Cardiac fibroblast (primary cell): ENCODE measurements around the gene TM9SF4.
A peak's percentile ranks its signal among the peaks of the same experiment; 100 is the strongest.

Experiments
- DNase-seq, 2 donors: peaks; one replicate each; pipeline versions ENCODE4 v3.0.0 to v3.0.0-alpha.2; 2010; ENCODE audit warnings: low read depth in 2 of 2
- H3K4me3 ChIP-seq, 2 donors: replicated peaks in 1 of 2; 1 replicate in 1 of 2; 2 replicates in 1 of 2; pipeline ENCODE4 v1.5.1; 2011; ENCODE audit warnings: low read depth in 2 of 2, low read length in 2 of 2, mild to moderate bottlenecking in 2 of 2, moderate library complexity in 1 of 2
- TF ChIP-seq, protein P1 (sequence below): IDR thresholded peaks from one replicate; pipeline ENCODE4 v1.5.1; 2011; ENCODE audit warnings: low read depth, mild to moderate bottlenecking, low read length, inconsistent platforms

TM9SF4 gene

DNA sequence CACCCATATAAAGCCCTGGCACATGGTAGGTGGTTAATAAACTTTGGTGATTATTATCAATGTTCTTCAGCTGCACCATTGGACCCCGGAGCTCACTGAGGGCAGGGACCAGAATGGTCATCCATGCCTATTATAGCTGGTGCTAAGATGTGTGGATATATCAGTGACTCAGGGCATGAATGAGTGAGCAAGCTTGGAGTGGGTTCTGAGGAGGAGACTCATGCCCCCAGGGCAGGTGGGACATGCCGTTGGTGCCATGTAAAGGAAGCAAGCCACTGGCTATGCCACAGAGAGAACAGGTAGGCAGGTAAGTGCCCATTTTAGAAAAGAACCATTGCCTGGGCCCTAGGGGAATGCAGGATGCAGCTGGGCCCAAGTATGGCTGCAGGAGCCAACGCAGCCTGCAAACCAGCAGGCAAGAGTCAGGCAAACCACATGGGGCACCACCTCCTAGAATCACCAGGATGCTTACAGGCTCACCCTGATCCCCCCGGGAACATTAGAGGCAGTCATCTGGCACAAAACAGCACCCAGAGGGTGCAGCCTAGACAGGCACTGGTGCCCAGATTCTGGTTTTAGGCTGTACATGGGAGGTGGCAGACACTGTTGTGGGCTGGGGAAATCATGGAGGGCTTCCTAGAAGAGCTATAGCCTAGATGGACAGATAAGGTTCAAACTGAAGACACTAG lies 74.6 kb downstream of the TM9SF4 start:
- TF ChIP-seq, protein P1, sequence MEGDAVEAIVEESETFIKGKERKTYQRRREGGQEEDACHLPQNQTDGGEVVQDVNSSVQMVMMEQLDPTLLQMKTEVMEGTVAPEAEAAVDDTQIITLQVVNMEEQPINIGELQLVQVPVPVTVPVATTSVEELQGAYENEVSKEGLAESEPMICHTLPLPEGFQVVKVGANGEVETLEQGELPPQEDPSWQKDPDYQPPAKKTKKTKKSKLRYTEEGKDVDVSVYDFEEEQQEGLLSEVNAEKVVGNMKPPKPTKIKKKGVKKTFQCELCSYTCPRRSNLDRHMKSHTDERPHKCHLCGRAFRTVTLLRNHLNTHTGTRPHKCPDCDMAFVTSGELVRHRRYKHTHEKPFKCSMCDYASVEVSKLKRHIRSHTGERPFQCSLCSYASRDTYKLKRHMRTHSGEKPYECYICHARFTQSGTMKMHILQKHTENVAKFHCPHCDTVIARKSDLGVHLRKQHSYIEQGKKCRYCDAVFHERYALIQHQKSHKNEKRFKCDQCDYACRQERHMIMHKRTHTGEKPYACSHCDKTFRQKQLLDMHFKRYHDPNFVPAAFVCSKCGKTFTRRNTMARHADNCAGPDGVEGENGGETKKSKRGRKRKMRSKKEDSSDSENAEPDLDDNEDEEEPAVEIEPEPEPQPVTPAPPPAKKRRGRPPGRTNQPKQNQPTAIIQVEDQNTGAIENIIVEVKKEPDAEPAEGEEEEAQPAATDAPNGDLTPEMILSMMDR: no peak
- H3K4me3 ChIP-seq: no peak overlapping the region
- no peak for DNase-seq

DNA sequence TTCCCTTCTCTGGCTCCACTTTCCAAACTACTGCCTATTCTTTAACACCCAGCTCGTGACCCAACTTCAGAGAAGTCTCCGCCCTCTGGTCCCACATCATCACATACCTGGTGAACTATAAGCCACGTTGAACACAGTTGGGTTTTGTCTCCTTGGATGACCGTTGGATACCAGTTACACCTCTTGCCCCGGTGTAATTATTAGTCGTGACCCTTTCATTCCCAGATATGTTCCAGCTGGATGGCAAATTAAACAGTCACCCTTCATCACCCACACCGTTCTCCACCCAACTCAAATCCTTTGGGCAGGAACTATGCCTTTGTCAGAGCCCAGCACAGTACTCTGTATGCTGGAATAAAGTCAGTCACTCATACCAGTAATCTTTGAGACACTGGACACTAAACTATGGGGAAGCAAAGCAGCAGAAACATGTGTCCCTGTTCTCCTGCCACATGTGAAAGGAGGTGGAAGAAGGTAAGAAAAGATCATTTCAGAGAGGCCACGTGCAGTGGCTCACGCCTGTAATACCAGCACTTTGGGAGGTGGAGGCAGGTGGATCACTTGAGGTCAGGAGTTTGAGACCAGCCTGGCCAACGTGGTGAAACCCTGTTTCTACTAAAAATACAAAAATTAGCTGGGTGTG lies 75.6 kb downstream of the TM9SF4 start:
- DNase-seq: no peak
- TF ChIP-seq, protein P1: no peak
- no peak overlapping the region for H3K4me3 ChIP-seq

DNA sequence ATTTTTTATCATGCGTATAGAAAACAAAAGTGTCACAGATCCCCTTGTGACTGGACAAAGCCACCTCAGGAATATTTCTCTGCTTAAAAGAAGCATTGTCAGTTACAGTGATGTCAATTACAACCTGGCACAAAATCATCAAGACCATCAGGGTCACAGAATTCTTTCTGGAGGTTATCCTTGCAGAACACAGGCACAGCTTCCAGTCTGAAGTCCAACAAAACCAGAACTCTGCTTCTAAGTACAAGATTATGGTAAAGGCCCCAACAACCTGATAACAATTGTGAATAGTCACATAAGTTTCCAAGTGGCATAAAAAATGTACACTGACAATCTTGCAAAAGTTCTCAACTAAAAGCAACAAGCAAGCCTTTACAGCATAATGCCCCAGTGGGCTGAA lies 77.0 kb downstream of the TM9SF4 start:
- TF ChIP-seq, protein P1: no peak
- H3K4me3 ChIP-seq: no peak overlapping the region
- DNase-seq: no peak

DNA sequence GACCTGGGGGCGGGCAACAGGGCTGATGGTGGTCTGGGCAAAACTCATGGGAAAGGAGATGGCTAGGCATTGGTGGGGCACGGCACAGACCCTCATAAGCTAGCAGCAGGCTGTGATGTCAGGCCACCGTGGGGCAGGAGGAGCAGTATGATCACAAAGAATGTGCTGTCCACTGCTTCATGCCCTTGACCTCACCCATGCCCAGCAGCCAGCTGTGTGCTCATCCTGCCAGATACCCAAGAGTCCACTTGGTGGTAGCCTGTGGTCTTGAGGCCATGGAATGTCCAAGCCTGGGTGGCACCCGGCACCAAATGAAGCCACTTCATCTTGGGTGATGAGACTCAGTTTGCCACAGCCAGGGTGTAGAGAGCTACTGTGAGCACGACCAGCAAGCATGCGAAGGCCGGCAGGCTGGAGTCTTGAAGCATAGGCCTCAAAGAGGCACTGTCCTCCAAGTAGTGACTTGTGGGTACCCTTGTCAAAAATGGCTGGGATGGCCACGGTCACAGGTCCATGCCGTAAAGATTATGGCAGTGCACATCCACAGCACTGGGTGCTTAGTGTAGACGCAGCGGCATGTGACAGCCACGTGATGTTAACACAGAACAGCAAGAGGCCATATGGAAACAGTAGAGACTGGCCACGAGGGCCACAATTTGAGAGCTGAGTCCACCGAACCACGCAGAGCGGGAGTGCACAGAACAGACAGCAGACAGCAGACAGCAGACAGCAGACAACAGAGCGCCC lies 79.0 kb downstream of the TM9SF4 start:
- no peak for DNase-seq
- no peak overlapping the region for H3K4me3 ChIP-seq
- TF ChIP-seq, protein P1: no peak

DNA sequence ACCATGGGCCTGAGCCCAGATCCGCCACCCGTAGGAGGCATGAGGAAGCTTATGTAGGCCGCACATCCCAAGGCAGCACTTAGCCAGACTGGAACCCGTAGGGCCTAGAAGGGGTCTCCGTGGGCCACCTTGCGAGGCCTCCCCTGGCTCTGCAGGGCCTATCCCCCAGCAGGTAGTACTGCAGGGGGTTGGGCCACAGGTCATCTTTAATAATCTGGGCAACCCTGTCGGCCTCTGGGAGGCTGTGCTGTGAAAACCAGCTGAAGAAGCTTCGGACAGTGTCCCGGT lies 79.6 kb downstream of the TM9SF4 start:
- no peak for DNase-seq
- TF ChIP-seq, protein P1: no peak
- H3K4me3 ChIP-seq: no peak overlapping the region

DNA sequence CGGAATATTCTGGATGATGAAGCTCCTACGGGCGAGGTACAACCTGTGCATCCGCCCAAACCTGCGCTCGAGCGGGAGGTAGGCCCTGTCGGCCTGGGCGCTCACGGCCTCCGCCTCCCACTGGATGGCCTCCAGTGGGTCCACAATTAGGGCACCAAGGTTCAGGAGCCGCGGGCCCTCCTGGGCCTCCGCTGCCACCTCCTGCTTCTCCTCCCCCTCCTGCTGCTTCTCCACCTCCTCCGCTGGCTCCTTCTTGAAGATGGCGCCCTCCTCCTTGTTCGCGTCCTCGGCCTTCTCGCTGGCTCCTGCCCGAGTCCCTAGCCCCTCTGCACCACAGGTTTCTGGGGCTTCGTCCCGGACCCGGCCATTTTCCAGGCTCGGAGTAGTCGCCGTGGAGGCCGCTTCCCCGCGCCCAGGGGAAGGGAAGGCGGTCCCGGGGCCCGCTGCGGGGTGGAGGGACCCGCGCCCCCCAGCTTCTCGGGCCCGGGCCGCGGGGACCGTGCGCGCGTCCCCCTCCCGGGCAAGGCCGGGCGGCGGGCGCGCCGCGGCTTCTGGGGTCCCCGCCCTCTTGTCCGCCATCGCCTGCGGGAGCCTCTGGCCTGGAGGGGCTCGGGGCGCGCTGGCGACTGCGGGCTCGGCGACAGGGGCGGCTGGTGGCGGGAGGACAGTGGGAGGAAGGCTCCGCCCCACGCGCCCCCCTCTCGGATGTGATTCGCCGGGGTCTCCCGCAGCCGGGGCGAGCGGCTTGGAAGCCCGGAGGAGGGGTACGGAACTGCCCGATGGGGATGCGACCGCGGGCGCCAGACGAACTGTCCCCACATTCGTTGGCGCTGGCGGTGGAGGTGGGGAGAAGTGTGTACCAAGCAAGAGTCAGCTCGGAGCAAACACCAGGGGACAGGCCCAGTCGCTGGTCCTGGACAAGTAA lies 80.4 kb downstream of the TM9SF4 start:
- TF ChIP-seq, protein P1: no peak
- peak; percentile 31 to 45 for DNase-seq
- H3K4me3 ChIP-seq: peak overlapping the region; percentile 54 to 55
